ENCODE measurements around the gene RAVER1. TPM values are rescaled to one million over a fixed set of nuclear protein-coding genes. Genes with fewer than 3 reads are reported as not detected.

RAVER1 gene
- total and polyA plus RNA-seq, 9 of the 15 experiments (the other 6 are each of a cell fraction or from before 2014, with no cell fraction given) = 0.06 to 113 (median 7.0) TPM

DNA sequence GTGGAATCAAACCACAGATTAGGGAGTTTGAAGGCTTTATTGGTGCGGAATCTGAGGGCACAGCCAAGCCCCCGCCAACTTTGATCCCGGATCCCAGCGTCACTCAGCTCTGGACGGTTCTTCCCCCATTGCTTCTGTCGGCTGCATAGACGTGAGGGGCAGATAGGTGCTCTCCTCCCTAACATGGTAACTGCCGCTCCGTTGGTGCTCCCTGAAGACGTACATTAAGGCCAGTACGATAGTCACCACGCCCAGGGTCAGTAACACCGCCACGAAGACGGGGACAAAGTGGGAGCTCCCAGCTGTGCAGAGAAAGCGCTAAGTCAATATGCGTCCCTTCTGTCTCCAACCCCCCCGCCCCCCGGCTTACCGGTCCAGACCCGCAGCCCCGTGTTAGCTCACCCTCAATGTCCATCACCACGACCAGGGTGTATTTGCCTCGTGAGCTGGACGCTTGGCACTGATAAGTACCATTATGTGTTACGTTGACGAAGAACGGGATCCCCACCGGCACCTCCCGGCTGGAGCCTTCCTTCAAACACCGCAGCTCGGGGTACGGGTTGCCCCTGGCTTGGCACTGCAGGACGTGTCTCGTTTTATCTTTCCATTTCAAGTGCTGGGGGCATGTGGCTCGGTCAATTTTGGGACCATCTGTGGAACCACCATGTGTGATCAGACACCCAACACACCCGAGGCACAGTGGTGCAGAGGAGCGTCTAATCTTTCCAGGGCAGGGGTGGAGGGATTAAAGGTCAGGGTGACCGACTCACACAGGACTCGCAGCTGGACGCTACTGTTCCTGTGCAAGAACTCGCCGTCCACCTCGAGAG, 644 bp upstream of the RAVER1 start (continued):
- TF ChIP-seq E2F1 (CRISPR knock-in tag; IDR thresholded peaks at IDR 0.05) (peak; percentile 55; the same call in 1 of the 2 replicates), PHF8 (IDR thresholded peaks at IDR 0.05; ENCODE audit: borderline replicate concordance, low read length) (peak; percentile 13; the same call in 1 of the 2 replicates), IFI16 (CRISPR knock-in tag; IDR thresholded peaks at IDR 0.05) (no peak), CBFB (CRISPR knock-in tag; IDR thresholded peaks at IDR 0.05) (peak; percentile 86; the same call in 1 of the 2 replicates), TFAP4 (CRISPR knock-in tag; IDR thresholded peaks at IDR 0.05; ENCODE audit: borderline replicate concordance) (peak; percentile 64; the same call in 1 of the 2 replicates), NCOA6 (IDR thresholded peaks at IDR 0.05) (peak; percentile 91), ZMIZ1 (IDR thresholded peaks at IDR 0.05; ENCODE audit: low read depth in 2 of 2, low read length in 2 of 2) (no peak; a peak in 1 of 4 replicates), NONO (IDR thresholded peaks at IDR 0.05; ENCODE audit: low read depth in 2 of 2, low read length in 1 of 2) (peak in 1 of 2 experiments; percentile 30; a peak in 1 of 4 replicates), ZSCAN29 (IDR thresholded peaks at IDR 0.05) (0 out of 2 replicates have a peak, but pooled peaks have one; percentile 56), ZNF263 (CRISPR knock-in tag; IDR thresholded peaks at IDR 0.05; ENCODE audit: borderline replicate concordance) (peak; percentile 97), ZBTB7A (IDR thresholded peaks at IDR 0.05; ENCODE audit: borderline replicate concordance, control insufficient read depth, low read depth, low read length) (peak; percentile 62; the same call in 1 of the 2 replicates), BRF1 (IDR thresholded peaks at IDR 0.05; ENCODE audit: borderline replicate concordance, extremely low read depth, insufficient read length) (no peak), SREBF2 (CRISPR knock-in tag; IDR thresholded peaks at IDR 0.05) (0 out of 2 replicates have a peak, but pooled peaks have one; percentile 75), NCOA4 (IDR thresholded peaks at IDR 0.05; ENCODE audit: partially characterized antibody) (no peak), EZH2 (IDR thresholded peaks at IDR 0.05; ENCODE audit: borderline replicate concordance, low read depth, low read length) (no peak), MXI1 (IDR thresholded peaks at IDR 0.05; ENCODE audit: low read depth, low read length) (0 out of 2 replicates have a peak, but pooled peaks have one; percentile 2), RUNX1 (IDR thresholded peaks at IDR 0.05; ENCODE audit: low read depth) (no peak), RBM39 (optimal IDR thresholded peaks at IDR 0.05; ENCODE audit: low read depth, low read length) (peak; percentile 21)
- TF ChIP-seq, protein P1, sequence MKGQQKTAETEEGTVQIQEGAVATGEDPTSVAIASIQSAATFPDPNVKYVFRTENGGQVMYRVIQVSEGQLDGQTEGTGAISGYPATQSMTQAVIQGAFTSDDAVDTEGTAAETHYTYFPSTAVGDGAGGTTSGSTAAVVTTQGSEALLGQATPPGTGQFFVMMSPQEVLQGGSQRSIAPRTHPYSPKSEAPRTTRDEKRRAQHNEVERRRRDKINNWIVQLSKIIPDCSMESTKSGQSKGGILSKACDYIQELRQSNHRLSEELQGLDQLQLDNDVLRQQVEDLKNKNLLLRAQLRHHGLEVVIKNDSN (CRISPR knock-in tag; IDR thresholded peaks at IDR 0.05) = no peak

All from K562 (cell line).